HG02610 (cell line): ENCODE data around the gene ZNF575.
A peak's percentile ranks its signal among the peaks of the same experiment; 100 is the strongest.
"Not testable (repeated sequence)": the region's sequence is repeated elsewhere in the genome, so short reads cannot be mapped to it uniquely, and the experiment has no call there.

Experiments used
- ATAC-seq: cut with Tn5 transposase; IDR thresholded peaks from one replicate; pipeline ENCODE4 v1.9.1; 2021; ENCODE audit warnings: mild to moderate bottlenecking, moderate library complexity; ENCODE audit not compliant: unreplicated experiment

Gene ZNF575

DNA sequence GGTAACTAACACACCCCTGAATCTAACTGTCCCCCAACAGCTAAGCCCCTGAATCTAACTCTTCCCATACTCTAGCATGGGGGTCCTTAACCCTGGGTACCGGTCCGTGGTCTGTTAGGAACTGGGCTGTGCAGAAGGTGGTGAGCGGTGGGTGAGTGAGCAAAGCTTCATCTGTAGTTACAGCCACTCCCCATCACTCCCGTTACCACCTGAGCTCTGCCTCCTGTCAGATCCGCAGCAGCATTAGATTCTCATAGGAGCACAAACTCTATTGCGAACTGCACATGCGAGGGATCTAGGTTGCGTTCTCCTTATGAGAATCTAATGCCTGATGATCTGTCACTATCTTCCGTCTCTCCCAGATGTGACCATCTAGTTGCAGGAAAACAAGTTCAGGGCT is 22.3 kb upstream of the ZNF575 start:
- no peak for ATAC-seq

GRCh38 chr19:43511324-43511723 is 21.7 kb upstream of the ZNF575 start:
- ATAC-seq: no peak

- not testable (repeated sequence) for ATAC-seq
These were observed 20.6 kb upstream of the ZNF575 start for GRCh38 chr19:43512399-43512798.

DNA sequence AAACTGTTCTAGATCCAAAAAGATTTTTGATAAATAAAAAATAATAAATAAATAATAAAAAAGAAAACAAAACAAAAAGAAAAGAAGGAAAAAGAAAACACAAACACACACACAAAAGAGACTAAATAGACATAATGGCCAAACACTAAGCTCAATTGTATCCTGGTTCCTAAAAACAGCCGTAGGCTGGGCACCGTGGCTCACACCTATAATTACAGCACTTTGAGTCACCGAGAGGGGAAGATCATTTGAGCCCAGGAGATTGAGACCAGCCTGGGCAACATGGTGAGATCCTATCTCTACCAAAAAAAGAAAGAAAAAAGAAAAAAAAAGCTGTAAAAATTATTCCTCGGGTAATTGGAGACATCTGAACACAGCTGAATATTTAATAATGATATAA is 14.9 kb upstream of the ZNF575 start:
- no peak for ATAC-seq

GRCh38 chr19:43519436-43520088 is 13.4 kb upstream of the ZNF575 start:
- ATAC-seq: no peak

DNA sequence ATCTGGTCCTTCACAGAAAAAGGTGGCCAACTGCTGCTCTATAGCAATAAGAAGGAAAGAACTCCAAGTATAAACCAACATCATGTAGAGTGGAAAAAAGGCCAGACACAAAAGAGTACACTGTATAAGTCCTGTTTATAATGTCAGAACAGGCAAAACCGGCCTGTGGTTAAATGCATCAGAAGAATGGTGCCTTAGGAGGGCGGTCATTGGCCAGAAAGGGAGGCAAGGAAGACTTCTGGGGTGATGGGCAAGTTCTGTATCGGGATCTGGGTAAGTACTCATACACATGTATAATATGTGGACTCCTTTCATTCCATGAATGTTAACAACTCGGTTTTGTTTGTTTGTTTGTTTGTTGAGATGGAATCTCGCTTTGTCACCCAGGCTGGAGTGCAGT is 10.1 kb upstream of the ZNF575 start:
- ATAC-seq: no peak

DNA sequence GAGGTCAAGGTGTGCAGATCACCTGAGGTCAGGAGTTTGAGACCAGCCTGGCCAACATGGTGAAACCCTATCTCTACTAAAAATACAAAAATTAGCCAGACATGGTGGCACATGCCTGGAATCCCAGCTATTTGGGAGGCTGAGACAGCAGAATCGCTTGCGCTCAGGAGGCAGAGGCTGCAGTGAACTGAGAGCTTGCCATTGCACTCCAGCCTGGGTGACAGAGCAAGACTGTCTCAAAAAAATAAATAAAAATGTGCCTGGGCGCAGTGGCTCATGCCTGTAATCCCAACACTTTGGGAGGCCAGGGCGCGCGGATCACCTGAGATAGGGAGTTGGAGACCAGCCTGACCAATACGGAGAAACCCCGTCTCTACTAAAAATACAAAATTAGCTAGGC is 9.3 kb upstream of the ZNF575 start:
- not testable (repeated sequence) for ATAC-seq

DNA sequence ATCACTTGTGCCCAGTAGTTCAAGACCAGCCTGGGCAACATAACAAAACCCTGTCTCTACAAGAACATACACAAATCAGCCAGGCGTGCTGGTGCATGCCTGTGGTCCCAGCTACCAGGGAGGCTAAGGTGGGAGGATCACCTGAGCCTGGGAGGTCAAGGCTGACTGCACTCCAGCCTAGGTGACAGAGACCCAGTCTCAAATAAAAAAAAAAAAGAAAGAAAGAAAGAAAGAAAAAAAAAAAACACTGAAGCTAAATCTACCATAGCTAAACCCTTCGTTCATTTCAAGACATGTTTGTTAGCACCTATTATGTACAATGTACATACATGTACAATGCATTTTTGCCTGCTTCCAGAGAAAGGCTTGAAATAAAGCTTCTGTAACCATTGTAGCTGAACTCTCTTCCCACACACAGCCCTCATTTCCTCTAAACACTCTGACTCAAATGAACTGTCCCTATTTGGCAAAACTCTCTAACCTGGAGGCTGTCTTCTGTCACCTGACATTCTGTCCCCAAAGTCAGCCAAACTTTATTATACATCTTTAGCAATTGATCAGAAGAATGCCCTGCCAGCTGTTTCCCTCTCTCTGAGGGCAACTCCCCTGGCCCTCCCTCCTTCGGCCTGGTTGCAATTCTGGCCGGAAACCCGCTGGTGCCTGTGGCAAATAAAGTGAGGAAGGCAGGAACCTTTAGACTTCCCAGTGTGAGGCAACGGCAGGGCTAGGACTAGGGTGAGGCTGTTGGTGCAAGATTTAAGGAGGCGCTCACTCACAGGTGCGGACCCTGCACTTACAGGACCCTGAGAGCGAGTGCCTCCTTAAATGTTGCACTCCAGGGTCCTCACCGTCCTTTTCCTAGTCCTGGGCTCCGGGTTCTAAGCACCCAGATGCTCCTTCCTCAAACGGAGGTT is 7.8 kb upstream of the ZNF575 start:
- no peak for ATAC-seq

GRCh38 chr19:43525836-43526771 is 6.9 kb upstream of the ZNF575 start:
- no peak for ATAC-seq

DNA sequence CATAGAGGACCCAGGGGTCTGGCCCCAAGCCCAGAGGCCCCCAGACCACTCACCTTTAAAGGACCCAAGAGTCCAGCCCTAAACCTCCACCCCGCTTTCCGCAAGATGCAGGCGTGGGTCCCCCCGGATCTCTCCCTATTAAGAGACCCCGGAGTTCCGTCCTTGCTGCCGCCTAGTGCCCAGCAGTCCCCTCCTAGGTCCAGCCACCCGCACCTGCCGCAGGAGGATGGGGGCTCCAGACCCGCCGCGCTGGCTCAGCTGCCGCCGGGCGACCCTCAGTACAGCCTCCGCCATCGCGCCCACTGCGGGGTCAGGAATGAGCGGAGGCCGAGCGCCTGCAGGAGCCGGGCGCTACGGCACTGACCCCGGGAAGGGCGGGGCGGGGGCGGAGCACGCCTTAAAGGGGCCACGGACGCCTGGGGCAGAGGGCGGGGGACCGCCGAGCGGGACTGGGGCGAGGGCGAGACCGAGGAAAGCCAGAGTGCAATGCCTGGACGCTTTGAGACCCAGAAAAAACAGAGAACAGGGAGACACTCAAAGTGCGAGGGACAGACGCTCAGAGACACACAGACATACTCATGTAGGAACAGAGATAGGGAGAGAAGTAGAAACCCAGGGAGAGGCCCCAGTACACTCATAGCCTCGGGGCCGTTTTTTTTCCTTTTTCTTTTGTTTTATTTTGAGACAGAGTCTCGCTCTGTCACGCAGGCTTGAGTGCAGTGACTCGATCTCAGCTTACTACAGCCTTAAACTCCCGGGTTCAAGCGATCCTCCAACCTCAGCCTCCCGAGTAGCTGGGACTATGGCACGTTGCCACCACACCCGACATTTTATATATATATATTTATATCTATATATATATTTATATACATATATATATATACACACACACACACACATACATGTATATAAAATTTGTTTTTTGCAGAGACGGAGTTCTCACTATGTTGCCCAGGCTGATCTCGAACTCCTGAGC is 5.8 kb upstream of the ZNF575 start, which contains the start of gene ETHE1:
Gene ETHE1 (minus strand): TSS at position 318 of the 976 bp plus-strand sequence. CDS start 24 bp downstream, at position 294.
- ATAC-seq: peak; percentile 66

- no peak for ATAC-seq
These were observed 4.9 kb upstream of the ZNF575 start for GRCh38 chr19:43527860-43528622.

DNA sequence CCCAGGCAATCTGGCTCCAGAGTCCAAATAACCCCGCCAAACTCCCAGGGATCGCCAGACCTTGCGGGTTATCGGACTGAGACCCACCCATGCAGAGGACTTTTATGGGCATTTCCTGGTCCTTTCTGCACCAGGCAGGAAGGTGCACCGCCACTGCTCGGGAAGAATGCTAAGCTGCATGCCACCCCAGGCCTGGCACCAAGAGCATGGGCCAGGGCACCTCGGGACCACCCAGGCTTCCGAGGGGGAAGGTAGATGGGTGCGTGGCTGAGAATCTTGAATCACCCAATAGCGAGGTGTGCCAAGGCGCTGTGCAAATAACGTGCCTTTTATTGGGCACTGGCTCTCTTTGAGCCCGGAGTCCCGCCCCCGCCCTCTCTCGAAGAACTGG is 422 bp upstream of the ZNF575 start:
- ATAC-seq: no peak

DNA sequence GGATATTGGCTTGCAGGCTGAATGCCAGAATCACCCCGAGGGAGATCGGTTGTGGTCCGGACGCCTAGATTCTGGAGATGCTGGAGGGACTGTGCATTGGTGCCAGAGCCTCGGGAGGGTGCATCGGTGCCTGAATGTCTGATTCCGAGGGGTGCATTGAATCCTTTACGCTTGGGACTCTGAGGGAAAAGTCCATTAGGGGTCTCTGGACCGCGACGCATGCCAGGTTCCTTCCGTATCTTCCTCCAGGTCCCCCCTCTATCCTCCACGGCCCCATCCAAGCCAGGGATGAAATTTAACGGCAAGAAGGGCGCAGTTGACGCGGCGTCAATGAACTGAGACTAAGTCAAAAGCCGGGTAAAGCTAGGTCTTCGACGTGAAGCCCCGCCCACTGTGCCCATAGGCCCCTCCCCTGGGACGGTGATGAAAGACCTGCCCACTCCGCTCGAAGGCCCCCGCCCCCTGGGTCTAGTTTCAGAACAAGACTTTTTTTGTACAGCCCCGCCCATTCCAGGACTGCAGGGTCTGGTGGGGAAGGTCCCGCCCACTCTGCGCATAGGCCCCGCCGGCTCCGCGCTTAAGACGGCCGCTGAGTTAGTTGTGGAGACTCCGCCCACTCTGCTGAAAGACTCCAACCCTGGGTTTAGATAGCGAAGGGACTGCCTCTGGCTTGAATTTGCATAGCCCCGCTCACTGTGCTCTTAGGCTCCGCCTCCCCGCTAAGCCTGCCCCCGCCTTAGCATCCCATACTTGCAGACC is 737 bp downstream of the ZNF575 start:
- ATAC-seq: peak; percentile 58

DNA sequence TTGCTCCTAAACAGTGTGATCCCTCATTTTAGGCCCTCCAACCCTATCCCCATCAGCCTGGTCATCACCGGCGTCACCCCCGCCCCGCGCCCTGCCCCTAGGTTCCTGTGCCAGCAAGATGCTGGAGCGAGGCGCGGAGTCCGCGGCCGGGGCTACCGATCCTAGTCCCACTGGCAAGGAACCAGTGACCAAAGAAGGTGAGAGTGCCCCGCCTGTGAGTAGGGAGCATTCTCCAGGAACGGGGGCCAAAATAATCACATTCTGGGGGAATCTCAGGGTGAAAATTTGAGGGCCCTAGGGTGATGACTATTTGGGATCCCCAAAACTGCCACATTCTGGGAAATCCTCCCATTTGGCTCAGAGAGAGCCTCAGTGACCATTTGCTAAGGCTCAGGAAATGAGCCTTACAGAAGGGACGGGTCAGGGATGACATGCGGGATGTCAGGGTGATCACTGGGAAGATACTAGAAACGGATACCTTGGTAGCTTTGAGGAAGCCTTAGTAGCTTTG is 1.4 kb downstream of the ZNF575 start:
- ATAC-seq: no peak

- no peak for ATAC-seq
These were observed 2.1 kb downstream of the ZNF575 start for GRCh38 chr19:43534816-43535761.

DNA sequence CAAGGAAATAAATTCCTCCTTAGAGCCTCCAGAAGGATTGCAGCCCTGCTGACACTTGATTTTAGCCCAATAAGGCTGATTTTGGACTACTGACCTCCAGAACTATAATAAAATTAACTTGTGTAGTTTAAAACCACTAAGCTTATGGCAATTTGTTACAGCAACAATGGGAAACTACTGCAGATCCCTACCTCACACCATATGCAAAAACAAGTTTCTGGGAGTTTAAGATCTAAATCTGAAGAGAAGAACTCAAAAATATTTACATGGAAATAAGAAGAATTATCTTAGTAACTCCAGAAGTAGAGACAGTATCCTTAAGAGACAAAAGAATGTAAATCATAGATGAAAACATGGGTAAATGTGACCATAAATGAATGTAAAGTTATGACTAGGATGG is 5.9 kb downstream of the ZNF575 start:
- ATAC-seq: no peak

DNA sequence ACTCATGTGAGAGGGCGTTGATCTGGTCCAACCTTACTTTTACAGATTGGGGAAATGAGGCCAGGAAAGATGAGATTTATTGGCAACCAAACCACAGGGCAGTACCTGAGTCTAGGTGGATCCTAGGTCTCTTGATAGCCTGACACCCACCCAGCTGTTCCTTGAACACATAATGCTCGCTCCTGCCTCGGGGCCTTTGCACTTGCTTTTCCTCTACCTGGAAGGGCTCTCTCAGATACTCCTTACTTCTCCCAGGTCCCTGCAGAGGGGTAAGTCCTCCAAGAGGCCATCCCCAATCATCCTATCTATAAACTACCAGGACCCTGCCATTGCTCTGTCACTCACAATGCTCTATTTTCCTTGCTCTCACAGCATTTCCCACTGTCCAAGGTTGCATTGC is 7.4 kb downstream of the ZNF575 start:
- ATAC-seq: no peak
